HCT116 (cell line): ENCODE measurements around the gene MSI2. TPM values are rescaled to one million over a fixed set of nuclear protein-coding genes. Genes with fewer than 3 reads are reported as not detected.

Source experiments
- ATAC-seq: fragments of 200-7000 bp; cut with Tn5 transposase; 2 replicates; pipeline ENCODE4 v1.9.1; 2020; ENCODE audit warnings: mild to moderate bottlenecking, moderate library complexity
- BruUV-seq: library from RNA; stranded (reverse); fragments of 400-500 nt; replicated peaks from 2 replicates; lab custom pipeline; 2021; lab: Mats Ljungman, UMichigan
- CTCF ChIA-PET: fragments of 300-600 bp; sonication (Branson Sonifier 250); formaldehyde crosslinking; loops from one replicate; lab custom pipeline; 2021; ENCODE audit warnings: antibody characterized with exemption; lab: Charles Lee
- POLR2A ChIA-PET: fragments of 300-600, 350-600 bp; sonication (Branson Sonifier 250); formaldehyde crosslinking; loops from one replicate; lab custom pipeline; 2021; ENCODE audit warnings: antibody characterized with exemption; lab: Charles Lee
- RAD21 ChIA-PET, 2 experiments: fragments of 300-600 bp; sonication (Branson Sonifier 250); formaldehyde crosslinking; loops; one replicate each; lab custom pipeline; 2023; ENCODE audit warnings: low total read pairs in 2 of 2; ENCODE audit not compliant: uncharacterized antibody in 2 of 2, unreplicated experiment in 2 of 2, low non-redundant PET in 1 of 2; lab: Charles Lee
- DNase-seq: peaks from one replicate; pipeline ENCODE4 v3.0.0-alpha.2; 2010; ENCODE audit warnings: low read depth, low spot score
- H2AFZ ChIP-seq: fragments of 200-600 bp; shearing (Covaris generic), sonication (generic); 2 replicates; pipeline ENCODE4 v1.6.1; 2017; ENCODE audit warnings: low read depth, mixed run types, mixed read lengths, antibody characterized with exemption, low read length; ENCODE audit not compliant: poor library complexity, severe bottlenecking
- H3K27ac ChIP-seq: 2 replicates; pipeline ENCODE4 v1.5.1; 2012; ENCODE audit warnings: low read depth, low read length
- H3K27me3 ChIP-seq: fragments of 200-600 bp; sonication (generic); 2 replicates; pipeline ENCODE4 v1.6.1; 2016; ENCODE audit warnings: mixed run types, low read length, mixed read lengths; ENCODE audit not compliant: insufficient read depth
- H3K36me3 ChIP-seq, 2 experiments: fragments of 200-500 bp in 1 of 2; fragments of 200-600 bp in 1 of 2; sonication (Bioruptor generic) in 1 of 2; sonication (generic) in 1 of 2; 2 replicates each; pipeline versions ENCODE4 v1.5.1 to v1.6.1; 2014 to 2016; ENCODE audit warnings: low read length in 2 of 2, inconsistent platforms in 1 of 2, mixed read lengths in 1 of 2, mixed run types in 1 of 2; ENCODE audit not compliant: insufficient read depth in 2 of 2, control insufficient read depth in 1 of 2
- H3K4me1 ChIP-seq, 2 experiments: fragments of 200-600 bp in 1 of 2; sonication (generic) in 1 of 2; 2 replicates each; pipeline versions ENCODE4 v1.5.1 to v1.6.1; 2012 to 2017; ENCODE audit warnings: low read length in 2 of 2, inconsistent platforms in 1 of 2, mild to moderate bottlenecking in 1 of 2, mixed read lengths in 1 of 2, mixed run types in 1 of 2, moderate library complexity in 1 of 2; ENCODE audit not compliant: insufficient read depth in 2 of 2, control insufficient read depth in 1 of 2
- H3K4me2 ChIP-seq: fragments of 200-600 bp; sonication (generic); 2 replicates; pipeline ENCODE4 v1.6.1; 2017; ENCODE audit warnings: mixed run types, low read length, mixed read lengths
- H3K4me3 ChIP-seq, 2 experiments: fragments of 200-600 bp in 1 of 2; sonication (generic) in 1 of 2; replicated peaks in 1 of 2; 2 replicates each; pipeline ENCODE4 v1.5.1; 2011 to 2016; ENCODE audit warnings: low read length in 2 of 2, control low read depth in 1 of 2, low read depth in 1 of 2, mild to moderate bottlenecking in 1 of 2, mixed read lengths in 1 of 2, mixed run types in 1 of 2
- H3K79me2 ChIP-seq: fragments of 200-600 bp; sonication (generic); 2 replicates; pipeline ENCODE4 v1.6.1; 2017; ENCODE audit warnings: mild to moderate bottlenecking, mixed run types, low read length, moderate library complexity, mixed read lengths; ENCODE audit not compliant: insufficient read depth
- H3K9ac ChIP-seq: fragments of 200-600 bp; sonication (generic); 2 replicates; pipeline ENCODE4 v1.6.1; 2016; ENCODE audit warnings: low read length, mixed read lengths
- H3K9me2 ChIP-seq: fragments of 200-600 bp; sonication (generic), shearing (Covaris generic); 2 replicates; pipeline ENCODE4 v1.6.1; 2017; ENCODE audit warnings: mixed run types, mild to moderate bottlenecking, moderate library complexity; ENCODE audit not compliant: insufficient read depth
- H3K9me3 ChIP-seq, 2 experiments: fragments of 200-500 bp in 1 of 2; fragments of 200-600 bp in 1 of 2; sonication (Bioruptor generic) in 1 of 2; sonication (generic) in 1 of 2; 2 replicates each; pipeline ENCODE4 v1.6.1; 2014 to 2017; ENCODE audit warnings: low read length in 2 of 2, mixed read lengths in 2 of 2, inconsistent platforms in 1 of 2, low read depth in 1 of 2, mild to moderate bottlenecking in 1 of 2, mixed run types in 1 of 2, moderate library complexity in 1 of 2; ENCODE audit not compliant: control insufficient read depth in 1 of 2, insufficient read depth in 1 of 2
- H4K20me1 ChIP-seq: fragments of 200-600 bp; sonication (generic), shearing (Covaris generic); 2 replicates; pipeline ENCODE4 v1.6.1; 2017; ENCODE audit warnings: mixed run types, mild to moderate bottlenecking, moderate library complexity; ENCODE audit not compliant: insufficient read depth
- ATF3 ChIP-seq: IDR thresholded peaks from 2 replicates; pipeline ENCODE4 v1.6.1; 2012
- ELF1 ChIP-seq: IDR thresholded peaks from 2 replicates; pipeline ENCODE4 v1.6.1; 2012; ENCODE audit warnings: low read depth, borderline replicate concordance
- EZH2 ChIP-seq: fragments of 200-600 bp; sonication (generic); IDR thresholded peaks from 2 replicates; pipeline ENCODE4 v1.6.1; 2017; ENCODE audit warnings: antibody characterized with exemption, mixed run types
- EZH2phosphoT487 ChIP-seq: fragments of 200-600 bp; IDR thresholded peaks from 2 replicates; pipeline ENCODE4 v1.6.1; 2018; ENCODE audit warnings: antibody characterized with exemption, borderline replicate concordance
- FOSL1 ChIP-seq: IDR thresholded peaks from 2 replicates; pipeline ENCODE4 v1.6.1; 2012; ENCODE audit warnings: low read depth
- JUND ChIP-seq: IDR thresholded peaks from 2 replicates; pipeline ENCODE4 v1.6.1; 2012
- POLR2AphosphoS5 ChIP-seq: IDR thresholded peaks from 2 replicates; pipeline ENCODE4 v1.6.1; 2011; ENCODE audit warnings: mild to moderate bottlenecking, low read depth, low read length, moderate library complexity
- SP1 ChIP-seq: IDR thresholded peaks from 2 replicates; pipeline ENCODE4 v1.6.1; 2012; ENCODE audit warnings: low read depth
- ZFX ChIP-seq: fragments of 450-650 bp; IDR thresholded peaks from 2 replicates; pipeline ENCODE4 v1.6.1; 2017
- ZNF274 ChIP-seq: fragments of 200-500 bp; sonication (Bioruptor generic); IDR thresholded peaks from 2 replicates; pipeline ENCODE4 v1.6.1; 2014; ENCODE audit warnings: mild to moderate bottlenecking, low read depth, low read length, inconsistent platforms
- intact Hi-C: fragments of 100-400 bp; cut with micrococcal nuclease; formaldehyde crosslinking; loops from 2 replicates; pipeline ENCODE4 v1.10.0; 2022
- total RNA-seq: library from RNA; stranded (reverse); gene quantifications from one replicate; pipeline ENCODE4 v1.2.1, GENCODE V29; 2021; ENCODE audit not compliant: unreplicated experiment
- TF ChIP-seq, protein P1 (sequence below), 3 experiments: fragments of 200-600 bp in 1 of 3; sonication (generic) in 1 of 3; IDR thresholded peaks in 2 of 3; conservative IDR thresholded peaks in 1 of 3; 2 replicates each; pipeline ENCODE4 v1.5.1; 2012 to 2017; ENCODE audit warnings: low read depth in 2 of 3, low read length in 2 of 3, antibody characterized with exemption in 1 of 3, borderline replicate concordance in 1 of 3, control low read depth in 1 of 3, mild to moderate bottlenecking in 1 of 3, mixed read lengths in 1 of 3, mixed run types in 1 of 3, moderate library complexity in 1 of 3; ENCODE audit not compliant: insufficient read depth in 1 of 3
- TF ChIP-seq, protein P2 (sequence below): IDR thresholded peaks from 2 replicates; pipeline ENCODE4 v1.6.1; 2011; ENCODE audit warnings: mild to moderate bottlenecking, low read length, moderate library complexity; ENCODE audit not compliant: insufficient replicate concordance; ENCODE audit errors: extremely low read depth

Gene MSI2
- total RNA-seq, 1 experiment from 2014 or later, result 137 TPM

DNA sequence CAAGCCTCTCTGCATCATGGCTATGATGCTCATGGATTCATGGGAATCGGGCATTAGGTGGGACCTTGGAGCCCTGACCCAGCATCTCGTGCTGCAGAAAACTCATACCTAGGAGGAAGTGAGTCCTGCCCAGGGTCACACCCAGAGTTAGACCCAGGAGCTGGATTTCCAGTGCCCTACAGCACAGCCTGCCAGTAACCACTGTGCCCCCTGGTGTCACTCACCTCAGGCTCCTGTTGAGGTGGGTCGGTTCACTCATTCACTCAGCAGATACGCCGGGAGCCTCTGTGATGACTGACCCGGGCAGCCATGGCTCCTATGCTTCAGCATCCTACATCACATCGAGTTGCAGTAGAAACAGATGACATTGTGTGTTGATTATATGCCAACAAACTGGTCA is 143.4 kb downstream of the MSI2 start:
- POLR2A ChIA-PET, result no interaction called here
- BruUV-seq, result no TSS peak

More for the DNA sequence above, 143.4 kb downstream of the MSI2 start:
- H3K27me3 ChIP-seq, result no peaks in the 10 kb centered on the region
- H3K4me2 ChIP-seq, result no peak overlapping the region
- no peak overlapping the region for H3K9ac ChIP-seq
- ChIA-PET RAD21 (interaction anchor here in 1 of 2 experiments (0.6 to 1.2 kb wide), 3 partner anchors 88 to 157 kb away, joined by 3 read pairs; no protein-coding TSS in a partner anchor), CTCF (interaction anchor here (1.4 to 2.9 kb wide), 2 partner anchors 10 to 156 kb away, joined by 3 to 13 read pairs; no protein-coding TSS in a partner anchor)
- ATAC-seq, result no peak
- no peaks in the 10 kb centered on the region for H3K9me2 ChIP-seq
- H3K27ac ChIP-seq, result no peak overlapping the region
- no peaks in the 10 kb centered on the region for H4K20me1 ChIP-seq
- no peak for DNase-seq
- peaks cover 10% of the 10 kb centered on the region; the same call in 1 of the 2 replicates for H3K79me2 ChIP-seq
- no peaks in the 10 kb centered on the region; a peak in 1 of 4 replicates for H3K36me3 ChIP-seq
- no peak overlapping the region for H2AFZ ChIP-seq
- TF ChIP-seq ZFX (no peak), EZH2phosphoT487 (no peak), POLR2AphosphoS5 (no peak), ELF1 (no peak), JUND (no peak), ZNF274 (no peak), ATF3 (no peak), FOSL1 (no peak), EZH2 (no peak), SP1 (no peak)
- TF ChIP-seq, protein P1, sequence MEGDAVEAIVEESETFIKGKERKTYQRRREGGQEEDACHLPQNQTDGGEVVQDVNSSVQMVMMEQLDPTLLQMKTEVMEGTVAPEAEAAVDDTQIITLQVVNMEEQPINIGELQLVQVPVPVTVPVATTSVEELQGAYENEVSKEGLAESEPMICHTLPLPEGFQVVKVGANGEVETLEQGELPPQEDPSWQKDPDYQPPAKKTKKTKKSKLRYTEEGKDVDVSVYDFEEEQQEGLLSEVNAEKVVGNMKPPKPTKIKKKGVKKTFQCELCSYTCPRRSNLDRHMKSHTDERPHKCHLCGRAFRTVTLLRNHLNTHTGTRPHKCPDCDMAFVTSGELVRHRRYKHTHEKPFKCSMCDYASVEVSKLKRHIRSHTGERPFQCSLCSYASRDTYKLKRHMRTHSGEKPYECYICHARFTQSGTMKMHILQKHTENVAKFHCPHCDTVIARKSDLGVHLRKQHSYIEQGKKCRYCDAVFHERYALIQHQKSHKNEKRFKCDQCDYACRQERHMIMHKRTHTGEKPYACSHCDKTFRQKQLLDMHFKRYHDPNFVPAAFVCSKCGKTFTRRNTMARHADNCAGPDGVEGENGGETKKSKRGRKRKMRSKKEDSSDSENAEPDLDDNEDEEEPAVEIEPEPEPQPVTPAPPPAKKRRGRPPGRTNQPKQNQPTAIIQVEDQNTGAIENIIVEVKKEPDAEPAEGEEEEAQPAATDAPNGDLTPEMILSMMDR (IDR thresholded peaks at IDR 0.05 in 2 of 3, conservative IDR thresholded peaks at IDR 0.05 in 1 of 3; ENCODE audit: borderline replicate concordance in 1 of 3, insufficient read depth in 1 of 3, low read depth in 2 of 3, low read length in 2 of 3), result no peak
- TF ChIP-seq, protein P2, sequence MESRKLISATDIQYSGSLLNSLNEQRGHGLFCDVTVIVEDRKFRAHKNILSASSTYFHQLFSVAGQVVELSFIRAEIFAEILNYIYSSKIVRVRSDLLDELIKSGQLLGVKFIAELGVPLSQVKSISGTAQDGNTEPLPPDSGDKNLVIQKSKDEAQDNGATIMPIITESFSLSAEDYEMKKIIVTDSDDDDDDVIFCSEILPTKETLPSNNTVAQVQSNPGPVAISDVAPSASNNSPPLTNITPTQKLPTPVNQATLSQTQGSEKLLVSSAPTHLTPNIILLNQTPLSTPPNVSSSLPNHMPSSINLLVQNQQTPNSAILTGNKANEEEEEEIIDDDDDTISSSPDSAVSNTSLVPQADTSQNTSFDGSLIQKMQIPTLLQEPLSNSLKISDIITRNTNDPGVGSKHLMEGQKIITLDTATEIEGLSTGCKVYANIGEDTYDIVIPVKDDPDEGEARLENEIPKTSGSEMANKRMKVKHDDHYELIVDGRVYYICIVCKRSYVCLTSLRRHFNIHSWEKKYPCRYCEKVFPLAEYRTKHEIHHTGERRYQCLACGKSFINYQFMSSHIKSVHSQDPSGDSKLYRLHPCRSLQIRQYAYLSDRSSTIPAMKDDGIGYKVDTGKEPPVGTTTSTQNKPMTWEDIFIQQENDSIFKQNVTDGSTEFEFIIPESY, result no peak
- no peaks in the 10 kb centered on the region for H3K9me3 ChIP-seq
- intact Hi-C loops, result no loop called here
- H3K4me3 ChIP-seq, result no peak overlapping the region
- H3K4me1 ChIP-seq, result peaks cover 0 to 20% of the 10 kb centered on the region in 2 experiments; a peak in 2 of 4 replicates
